Inflammatory macrophage treated with lipopolysaccharide for 1 hour (primary cell): Measurements from ENCODE around the gene TBXAS1.

Source experiments
- DNase-seq, 2 donors: peaks; one replicate each; pipeline ENCODE4 v3.0.0-alpha.2; 2020 to 2022

TBXAS1 gene

DNA sequence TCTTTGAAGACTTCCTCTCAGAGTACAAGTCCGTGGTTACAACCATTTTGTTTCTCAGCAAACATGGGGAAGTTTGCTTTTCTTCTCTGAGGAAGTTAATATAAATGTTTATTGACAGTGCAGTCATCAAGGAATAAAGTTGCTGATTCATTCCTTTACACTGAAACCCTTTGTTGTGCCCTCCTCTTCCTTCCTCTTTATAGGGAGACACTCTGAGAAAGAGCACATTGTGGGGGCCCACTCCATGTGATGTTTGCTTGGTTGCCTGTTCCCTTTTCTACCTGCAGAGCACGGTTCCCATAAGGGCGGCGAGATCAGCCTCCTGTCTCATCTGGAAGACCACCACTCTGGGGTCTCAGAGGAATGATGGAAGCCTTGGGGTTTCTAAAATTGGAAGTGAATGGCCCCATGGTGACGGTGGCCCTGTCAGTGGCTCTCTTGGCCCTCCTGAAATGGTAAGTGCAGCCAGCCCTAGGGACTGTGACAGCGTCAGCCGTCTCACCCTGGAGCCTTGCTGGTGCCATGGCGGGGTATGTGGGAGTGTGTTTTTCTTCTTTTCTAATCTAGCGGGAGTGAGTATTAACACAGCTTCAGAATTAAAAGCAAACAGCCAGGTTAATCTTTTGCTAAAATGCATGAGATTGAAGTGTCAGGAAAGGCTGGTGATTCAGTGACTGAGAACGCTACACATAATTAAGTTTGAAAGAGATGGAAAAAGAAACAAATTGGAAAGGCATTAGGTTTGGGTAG, at the start of gene TBXAS1:
Gene TBXAS1, plus strand, starts transcription at position 240 of the 750 bp plus-strand sequence. Its CDS starts 127 bp downstream, at position 367.
- DNase-seq = peak; percentile 84 to 93

DNA sequence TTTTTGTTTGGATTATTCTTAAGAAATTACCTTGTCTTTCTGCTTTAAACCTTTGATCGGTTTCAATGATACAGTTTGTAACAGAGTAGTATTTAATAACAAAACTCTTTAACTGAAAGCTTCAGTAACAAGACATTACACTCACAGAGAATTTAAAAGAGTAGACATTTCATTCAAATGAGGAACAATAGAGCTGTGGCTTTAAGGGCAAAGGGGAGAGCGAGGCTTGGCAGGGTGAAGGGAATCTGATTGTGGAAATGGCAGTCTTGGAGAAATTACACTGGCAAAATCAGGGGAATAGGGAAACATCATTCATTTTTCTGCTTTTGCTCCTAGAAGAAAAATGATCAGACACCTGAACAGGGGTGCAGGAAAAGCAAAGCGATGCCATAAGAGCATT, 46.1 kb upstream of the TBXAS1 start:
- DNase-seq = no peak

DNA sequence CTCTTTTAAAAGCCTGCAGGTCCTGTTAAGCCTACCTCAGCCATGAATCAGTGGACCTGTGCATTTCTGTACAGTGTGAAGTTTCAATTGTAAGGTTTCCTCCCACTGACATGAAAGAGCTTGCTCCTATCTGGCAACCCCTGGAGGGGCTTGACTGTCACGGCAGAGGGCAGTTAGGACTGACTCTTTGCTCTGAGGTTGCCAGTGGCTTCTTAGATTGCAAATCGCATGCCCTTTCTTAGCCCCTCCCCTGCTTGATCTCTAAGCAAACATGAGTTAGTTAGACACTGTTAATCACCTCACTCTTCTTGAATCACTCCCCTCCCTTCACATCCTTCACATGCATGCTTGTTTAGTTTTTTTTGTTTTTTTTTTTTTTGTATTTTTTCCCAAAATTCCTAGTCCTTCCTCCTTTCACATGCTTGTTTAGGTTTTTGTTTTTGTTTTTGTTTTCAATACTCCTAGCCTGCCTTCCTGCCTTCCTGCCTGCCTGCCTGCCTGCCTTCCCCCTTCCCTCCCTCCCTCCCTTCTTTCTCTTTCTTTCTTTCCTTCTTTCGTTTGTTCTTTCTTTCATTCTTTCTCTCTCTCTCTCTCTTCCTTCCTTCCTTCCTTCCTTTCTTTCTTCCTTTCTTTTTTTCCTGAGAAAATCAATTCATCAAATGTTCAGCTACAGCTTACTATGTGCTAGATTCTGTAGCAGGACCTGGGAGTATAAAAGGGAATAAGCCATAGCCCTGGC, 45.2 kb upstream of the TBXAS1 start:
- no peak for DNase-seq

- DNase-seq = no peak
Measured at GRCh38 chr7:139784648-139785047, 44.4 kb upstream of the TBXAS1 start.

DNA sequence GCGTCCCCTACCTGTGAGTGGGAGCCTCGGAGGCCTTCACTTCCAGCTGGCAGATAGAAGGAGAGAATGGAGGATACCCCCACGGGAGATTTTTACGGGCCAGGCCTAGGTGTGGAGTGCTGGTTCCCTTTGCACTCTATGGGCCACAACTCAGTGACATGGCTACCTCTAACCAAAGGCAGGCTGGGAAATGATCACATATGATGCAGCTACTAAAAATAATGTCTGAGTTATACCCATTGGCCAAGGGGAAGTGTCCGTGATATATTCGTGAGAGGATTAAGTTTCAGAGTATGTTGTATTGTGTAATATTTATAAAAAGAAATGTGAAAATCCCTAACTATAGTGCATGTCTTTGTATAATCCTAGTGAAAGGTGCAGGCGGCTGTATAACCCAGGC, 37.7 kb upstream of the TBXAS1 start:
- peak in 1 of 2 donors; percentile 53 for DNase-seq

DNA sequence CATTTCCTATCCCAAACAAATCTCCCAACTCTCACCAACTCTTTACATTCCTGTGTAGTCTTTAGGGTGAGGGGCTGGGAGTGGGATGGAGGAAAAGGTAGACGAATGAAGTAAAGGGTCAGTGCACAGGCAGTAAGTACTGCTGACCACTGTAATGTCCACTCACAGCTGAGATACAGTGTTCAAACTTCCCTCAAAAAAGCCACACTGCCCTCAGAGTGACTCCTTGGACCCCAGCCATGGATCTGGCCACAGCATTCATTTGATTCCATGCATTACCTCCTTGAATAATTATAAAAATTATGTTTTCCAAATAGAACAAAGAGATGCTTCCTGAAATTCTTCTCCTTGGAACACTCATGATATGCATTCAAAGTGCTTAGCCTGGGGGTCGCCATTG, 31.5 kb upstream of the TBXAS1 start:
- no peak for DNase-seq

DNA sequence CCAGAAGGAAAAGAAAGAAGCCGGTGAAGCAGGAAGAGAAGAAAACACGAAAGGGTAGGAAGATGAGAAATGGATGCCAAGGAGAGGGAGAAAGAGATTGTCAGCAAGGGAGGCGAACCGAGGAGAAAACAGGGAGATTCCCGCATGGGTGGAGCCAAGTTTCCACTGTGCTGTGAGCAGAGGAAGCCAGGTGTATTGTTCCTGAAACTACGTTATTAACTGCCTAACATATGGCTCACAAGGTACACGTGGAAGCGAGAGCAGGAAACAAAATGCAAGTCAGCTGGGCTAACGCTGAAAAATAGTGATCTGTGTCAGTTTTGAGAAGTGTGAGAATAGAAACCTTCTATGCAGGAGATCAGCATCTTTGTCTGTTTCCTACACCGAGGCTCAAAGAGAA, 30.8 kb upstream of the TBXAS1 start:
- DNase-seq = no peak

- no peak for DNase-seq
Measured at GRCh38 chr7:139798892-139799291, 30.2 kb upstream of the TBXAS1 start.

DNA sequence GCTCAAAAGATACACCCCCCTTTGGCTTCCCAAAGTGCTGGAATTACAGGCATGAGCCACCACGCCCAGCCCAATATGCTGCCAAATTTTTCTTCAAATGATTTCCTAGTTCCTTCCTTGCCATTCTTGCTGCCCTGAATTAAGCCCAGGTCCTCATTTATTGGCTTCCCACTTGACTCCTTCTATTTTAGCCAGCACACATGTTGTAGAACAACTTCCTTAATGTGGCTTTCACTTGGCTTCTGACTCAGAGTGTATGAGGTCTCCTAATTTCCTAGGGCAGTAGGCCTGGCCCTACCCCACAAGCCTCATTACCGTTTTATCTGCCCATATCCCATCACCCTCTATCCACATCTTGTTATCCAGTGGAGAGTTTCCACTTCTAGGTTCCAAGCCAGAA, 29.5 kb upstream of the TBXAS1 start:
- peak; percentile 69 to 72 for DNase-seq

- DNase-seq = no peak
Measured at GRCh38 chr7:139804571-139804970, 24.5 kb upstream of the TBXAS1 start.

DNA sequence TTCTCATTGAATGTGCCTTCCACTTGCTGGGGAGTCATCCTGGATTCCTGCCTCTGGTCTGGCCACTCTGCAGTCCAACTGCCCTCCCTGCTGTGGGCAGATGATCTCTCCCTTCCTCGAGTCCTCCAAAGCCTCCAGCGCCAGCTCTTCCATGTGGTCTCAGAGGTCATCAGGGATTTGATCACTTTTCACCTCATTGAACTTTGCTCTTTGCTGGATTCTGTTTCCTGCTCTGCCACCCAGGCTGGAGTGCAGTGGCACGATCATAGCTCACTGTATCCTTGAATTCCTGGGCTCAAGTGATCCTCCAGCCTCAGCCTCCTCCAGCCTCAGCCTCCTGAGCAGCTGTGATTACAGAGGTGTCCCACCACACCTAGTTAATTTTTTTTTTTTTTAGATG, 22.1 kb upstream of the TBXAS1 start:
- no peak for DNase-seq

DNA sequence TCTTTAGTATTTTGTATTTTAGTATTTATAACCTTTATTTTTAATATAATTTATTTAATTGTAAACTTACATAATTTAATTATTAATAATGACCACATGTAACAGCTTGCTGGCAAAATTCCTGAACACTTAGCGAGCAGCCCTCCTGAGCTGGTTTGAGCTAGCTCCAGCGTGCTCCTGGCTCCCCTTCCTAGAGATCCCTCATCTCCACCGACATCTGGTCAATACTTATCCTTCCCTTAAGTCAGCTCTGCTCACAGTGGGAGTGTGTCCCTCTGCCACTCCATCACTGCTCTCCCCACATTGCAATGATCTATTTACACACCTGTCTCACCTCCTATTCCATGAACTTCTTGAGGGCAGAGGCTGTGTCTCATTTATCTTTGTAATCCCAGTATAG, 20.6 kb upstream of the TBXAS1 start:
- DNase-seq = no peak

GRCh38 chr7:139808846-139809442, 20.1 kb upstream of the TBXAS1 start:
- DNase-seq = no peak

DNA sequence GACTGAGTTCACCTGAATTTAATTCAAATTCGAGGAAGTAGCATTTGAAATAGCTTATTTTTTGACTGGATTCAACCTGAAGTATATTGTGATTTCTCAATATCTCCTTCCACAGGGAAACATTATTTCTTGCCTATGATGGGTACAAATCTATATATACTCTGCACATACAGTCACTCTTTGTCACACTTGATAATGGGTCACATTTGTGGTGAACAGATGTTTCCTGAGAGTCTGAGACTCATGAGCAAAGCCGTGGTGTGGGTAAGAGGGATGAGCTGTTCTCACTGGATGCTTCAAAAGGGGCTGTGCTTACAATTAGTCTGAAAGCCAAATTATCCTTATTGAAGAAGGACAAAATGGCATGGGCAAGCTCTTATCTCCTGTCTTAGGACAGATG, 18.0 kb upstream of the TBXAS1 start:
- no peak for DNase-seq

DNA sequence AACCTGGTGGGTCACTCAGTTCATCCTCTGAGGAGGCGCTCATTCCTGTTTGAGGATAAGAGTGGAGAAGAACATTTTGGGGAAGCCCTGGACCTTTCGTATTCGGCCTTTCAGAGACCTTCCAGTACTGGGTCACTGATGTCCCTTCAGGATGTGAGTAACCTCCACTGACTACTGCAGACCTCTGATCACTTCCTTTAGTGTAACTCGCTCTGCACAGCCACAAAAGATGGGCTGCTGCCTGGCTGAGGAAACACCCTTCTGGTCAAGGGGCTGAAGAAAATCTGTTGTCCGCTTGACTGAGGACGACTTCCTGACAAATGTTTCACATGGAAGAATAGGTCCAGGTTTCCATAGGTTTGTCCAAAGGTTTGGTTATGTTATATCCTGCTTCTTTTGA, 15.9 kb upstream of the TBXAS1 start:
- DNase-seq = no peak

GRCh38 chr7:139813689-139814088, 15.4 kb upstream of the TBXAS1 start:
- no peak for DNase-seq

DNA sequence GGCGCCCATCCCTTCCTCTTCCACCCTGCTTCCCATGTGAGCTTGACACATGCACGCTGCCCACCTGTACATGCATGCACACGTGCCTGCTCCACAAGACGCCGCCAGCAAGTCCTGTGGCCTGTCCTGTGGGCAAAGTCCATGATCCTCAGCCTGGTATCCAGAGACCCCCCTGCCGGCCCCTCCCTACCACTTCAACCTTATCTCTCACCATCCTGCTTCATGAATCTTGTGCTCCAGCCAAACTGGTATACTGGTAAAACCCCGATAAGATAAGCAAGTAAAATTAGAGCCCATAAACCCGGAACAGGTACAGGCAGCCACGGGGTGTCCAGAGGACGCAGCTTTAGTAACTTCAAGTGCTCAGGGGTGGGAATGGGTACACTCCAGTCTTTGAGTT, 11.8 kb upstream of the TBXAS1 start:
- no peak for DNase-seq

GRCh38 chr7:139820089-139820488, 9.0 kb upstream of the TBXAS1 start:
- DNase-seq = peak; percentile 9 to 56

- DNase-seq = no peak
Measured at GRCh38 chr7:139821349-139822105, 7.5 kb upstream of the TBXAS1 start.

DNA sequence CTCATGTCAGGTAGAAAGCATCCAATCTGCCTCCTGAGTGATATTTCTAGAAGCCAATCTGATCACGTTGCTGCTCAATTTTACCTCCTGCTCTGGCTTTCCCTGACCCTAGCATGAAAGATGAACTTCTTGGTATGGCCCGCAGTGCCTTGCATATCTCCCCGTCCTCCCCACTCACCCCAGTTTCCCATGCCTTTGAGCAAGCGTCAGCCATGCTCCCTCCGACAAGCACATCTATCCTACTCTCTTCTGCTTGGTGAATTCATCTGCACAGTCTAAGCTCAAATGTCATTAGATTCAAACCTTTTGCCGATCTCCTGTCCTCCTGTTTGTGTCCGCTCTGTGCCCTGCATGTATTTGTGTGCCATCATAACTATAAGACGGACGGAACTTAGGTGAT, 6.2 kb upstream of the TBXAS1 start:
- DNase-seq = no peak

- DNase-seq = no peak
Measured at GRCh38 chr7:139823959-139824521, 5.0 kb upstream of the TBXAS1 start.

GRCh38 chr7:139825666-139826290, 3.3 kb upstream of the TBXAS1 start:
- DNase-seq = peak in 1 of 2 donors; percentile 18
